ENCODE data around the gene FUOM.

Gene FUOM

DNA sequence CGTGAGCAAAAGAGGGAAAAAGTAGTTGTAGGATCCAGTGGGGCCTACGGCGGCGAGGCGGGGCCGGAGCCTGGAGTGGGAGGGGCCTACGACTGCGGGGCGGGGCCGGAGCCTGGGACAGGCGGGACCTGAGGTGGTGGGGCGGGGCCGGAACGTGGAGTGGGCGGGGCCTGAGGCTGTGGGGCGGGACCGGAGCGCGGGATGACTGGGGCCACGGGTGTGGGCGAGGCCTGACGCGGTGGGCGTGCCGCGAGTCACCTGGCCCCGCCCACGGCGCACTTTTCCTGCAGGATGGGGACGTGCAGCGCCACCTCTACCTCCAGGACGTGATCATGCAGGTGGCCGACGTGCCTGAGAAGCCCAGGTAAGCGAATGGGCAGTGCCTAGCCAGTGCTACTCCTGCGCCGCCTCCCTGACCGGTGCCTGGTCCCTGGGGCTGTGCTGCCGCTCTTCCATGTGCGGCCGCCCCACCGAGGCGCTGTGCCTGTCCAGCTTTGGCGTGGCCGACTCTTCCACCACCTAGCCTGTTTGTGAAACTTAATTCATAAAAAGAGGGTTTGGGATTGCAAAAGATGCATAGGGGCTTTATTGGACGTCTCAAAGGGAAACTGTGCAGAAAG, 48.6 kb downstream of the FUOM start:
- DNase-seq, result peak; percentile 54

- DNase-seq, result peak; percentile 68
Measured at GRCh38 chr10:133308421-133309099, 49.3 kb downstream of the FUOM start, which contains the start of the genes TUBGCP2 and ZNF511. TSS of gene TUBGCP2 (minus strand) at chr10:133308872. CDS start at chr10:133302941, 5,931 bp downstream. TSS of gene ZNF511 (plus strand) at chr10:133308914. CDS start at chr10:133308944, 30 bp downstream.

DNA sequence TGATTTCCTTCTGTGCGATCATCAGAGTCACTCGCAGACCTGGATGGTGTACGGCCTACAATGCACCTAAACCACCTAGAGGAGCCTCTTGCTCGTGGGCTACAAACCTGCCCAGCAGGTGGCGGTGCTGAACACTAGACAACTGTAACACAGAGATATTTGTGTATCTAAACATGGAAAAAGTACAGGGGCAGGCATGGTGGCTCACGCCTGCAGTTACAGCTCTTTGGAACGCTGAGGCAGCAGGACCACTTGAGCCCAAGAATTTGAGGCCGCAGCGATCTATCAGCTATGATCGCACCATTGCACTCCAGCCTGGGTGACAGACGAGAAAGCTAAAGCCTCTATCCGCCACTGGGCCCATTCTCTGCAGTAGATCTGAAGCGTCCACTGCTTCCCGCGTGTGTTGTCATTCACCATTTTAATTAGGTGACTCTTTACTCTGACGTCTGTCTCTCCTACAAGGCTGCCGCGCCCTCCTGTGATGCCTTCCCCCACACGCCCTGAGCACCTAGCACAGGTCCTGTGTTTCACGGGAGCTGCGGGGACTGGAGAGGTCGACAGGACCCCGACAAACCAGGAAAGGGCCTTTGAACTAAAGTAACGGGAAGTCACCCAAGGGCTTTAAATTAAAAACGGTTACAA, 49.9 kb downstream of the FUOM start:
- DNase-seq, result peak; percentile 74

DNA sequence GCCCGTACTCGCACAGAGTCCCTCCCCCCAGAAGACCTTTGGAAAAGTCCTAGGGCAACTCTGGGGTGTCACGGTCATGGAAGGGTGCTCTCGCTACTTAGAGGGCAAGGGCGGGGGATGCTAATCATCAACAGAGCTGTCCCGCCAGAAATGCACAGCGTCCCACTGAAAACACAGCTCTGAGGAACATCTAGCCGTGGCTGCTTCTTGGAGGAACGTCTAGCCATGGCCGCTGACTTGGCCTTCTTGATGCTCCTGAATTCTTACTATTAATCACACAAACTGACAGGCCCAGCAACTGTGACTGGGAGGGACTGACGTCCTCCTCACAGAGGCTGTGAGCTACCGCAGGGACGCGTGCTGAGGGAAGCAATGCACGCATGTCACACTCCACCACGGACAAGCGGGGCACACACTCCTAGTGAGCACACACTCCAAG, 50.9 kb downstream of the FUOM start:
- DNase-seq, result no peak

GRCh38 chr10:133306097-133306476, 51.7 kb downstream of the FUOM start:
- no peak for DNase-seq

Measured in RPMI8226 (cell line).